HG02840 (cell line): ENCODE measurements around the gene GNB5.
"Not testable (repeated sequence)": the region's sequence is repeated elsewhere in the genome, so short reads cannot be mapped to it uniquely, and the experiment has no call there.

Experiments used
- ATAC-seq: cut with Tn5 transposase; IDR thresholded peaks from one replicate; pipeline ENCODE4 v1.9.1; 2021; ENCODE audit warnings: mild to moderate bottlenecking, moderate library complexity, moderate number of reproducible peaks; ENCODE audit not compliant: unreplicated experiment, low FRiP score

The GNB5 gene

DNA sequence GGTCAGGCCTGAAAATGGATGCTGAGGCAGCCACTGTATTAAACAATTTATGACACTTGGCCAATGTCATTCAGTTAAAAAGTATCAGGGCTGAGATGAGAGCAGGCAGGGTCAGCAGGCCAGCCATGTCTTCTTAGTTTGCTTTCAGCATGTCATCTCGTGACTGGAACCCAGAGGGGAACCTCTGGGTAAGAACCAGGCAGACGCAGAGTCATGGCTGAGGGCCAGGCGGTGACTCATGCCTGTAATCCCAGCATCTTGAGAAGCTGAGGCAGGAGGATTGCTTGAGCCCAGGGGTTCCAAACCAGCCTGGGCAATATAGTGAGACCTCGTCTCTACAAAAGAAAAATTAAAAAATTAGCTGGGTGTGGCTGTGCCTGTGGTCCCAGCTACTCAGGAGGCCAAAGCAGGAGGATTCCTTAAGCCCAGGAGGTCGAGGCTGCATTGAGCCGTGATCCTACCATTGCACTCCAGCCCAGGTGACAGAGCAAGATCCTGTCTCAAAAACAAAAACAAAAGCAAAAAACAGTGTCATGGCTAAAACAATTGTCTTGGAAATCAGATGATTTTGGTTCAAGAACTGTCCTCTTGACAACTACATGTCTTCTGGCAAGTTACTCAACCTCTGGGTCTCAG lies 90.3 kb downstream of the GNB5 start:
- ATAC-seq: no peak

GRCh38 chr15:52099651-52100272 lies 91.4 kb downstream of the GNB5 start:
- no peak for ATAC-seq

- ATAC-seq: no peak
These were observed 92.9 kb downstream of the GNB5 start for GRCh38 chr15:52098323-52098722.

- no peak for ATAC-seq
These were observed 94.0 kb downstream of the GNB5 start for GRCh38 chr15:52097180-52097579.

DNA sequence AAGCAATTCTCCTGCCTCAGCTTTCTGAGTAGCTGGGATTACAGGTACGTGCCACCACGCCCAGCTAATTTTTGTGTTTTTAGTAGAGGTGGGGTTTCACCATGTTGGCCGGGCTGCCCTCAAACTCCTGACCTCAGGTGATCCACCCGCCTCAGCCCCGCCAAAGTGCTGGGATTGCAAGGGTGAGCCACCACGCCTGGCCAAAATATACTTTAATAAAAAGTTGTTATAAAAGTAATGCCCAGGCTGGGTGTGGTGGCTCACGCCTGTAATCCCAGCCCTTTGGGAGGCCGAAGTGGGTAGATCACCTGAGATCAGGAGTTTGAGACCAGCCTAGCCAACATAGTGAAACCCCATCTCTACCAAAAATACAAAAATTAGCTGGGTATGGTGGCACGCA lies 94.7 kb downstream of the GNB5 start:
- ATAC-seq: not testable (repeated sequence)

DNA sequence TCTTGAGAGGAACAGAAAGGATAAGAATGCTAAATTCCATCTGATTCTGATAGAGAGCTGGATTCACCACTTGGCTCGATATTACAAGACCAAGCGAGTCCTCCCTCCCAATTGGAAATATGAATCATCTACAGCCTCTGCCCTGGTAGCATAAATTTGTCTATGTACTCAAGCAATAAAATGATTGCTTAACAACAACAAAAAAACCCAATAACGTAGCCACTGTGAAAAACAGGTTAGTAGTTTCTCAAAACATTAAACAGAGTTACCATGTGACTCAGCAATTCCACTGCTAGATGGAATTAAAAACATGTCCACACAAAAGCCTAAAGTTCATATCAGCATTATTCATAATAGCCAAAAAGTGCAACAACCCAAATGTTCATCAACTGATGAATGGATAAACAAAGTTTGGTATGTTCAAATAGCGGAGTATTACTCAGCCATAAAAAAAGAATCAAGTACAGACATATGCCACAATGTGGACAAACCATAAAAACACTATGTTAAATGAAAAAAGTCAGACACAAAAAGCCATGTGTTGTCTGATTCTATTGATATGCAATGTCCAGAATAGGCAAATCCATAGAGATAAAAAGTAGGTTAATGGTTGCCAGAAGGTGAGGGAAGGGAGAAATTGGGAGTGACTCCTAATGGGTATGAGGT lies 95.5 kb downstream of the GNB5 start:
- no peak for ATAC-seq

GRCh38 chr15:52094811-52095584 lies 96.2 kb downstream of the GNB5 start:
- ATAC-seq: no peak

- no peak for ATAC-seq
These were observed 97.4 kb downstream of the GNB5 start for GRCh38 chr15:52093539-52094510.

- no peak for ATAC-seq
These were observed 98.0 kb downstream of the GNB5 start for GRCh38 chr15:52093167-52093538.

DNA sequence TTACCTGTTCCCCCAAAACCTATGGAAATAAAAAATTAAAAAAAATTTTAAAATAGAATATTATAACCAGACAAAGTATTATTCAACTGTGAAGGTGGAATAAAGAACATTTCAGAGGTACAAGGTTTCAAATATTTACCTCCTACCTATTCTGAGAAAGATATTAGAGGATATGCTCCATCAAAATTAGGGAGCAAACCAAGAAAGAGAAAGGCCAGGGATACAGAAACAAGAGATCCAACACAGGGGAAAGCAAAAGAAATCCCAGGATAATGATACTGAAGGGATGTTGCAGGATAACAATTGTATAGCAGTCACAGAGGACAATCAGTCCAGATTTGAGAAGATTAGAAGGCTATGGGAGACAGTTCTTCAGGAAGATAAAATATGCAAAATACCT lies 101.0 kb downstream of the GNB5 start:
- ATAC-seq: no peak

- no peak for ATAC-seq
These were observed 105.0 kb downstream of the GNB5 start for GRCh38 chr15:52086011-52086786.

GRCh38 chr15:52085299-52085698 lies 105.9 kb downstream of the GNB5 start:
- ATAC-seq: no peak

GRCh38 chr15:52083603-52084002 lies 107.6 kb downstream of the GNB5 start:
- no peak for ATAC-seq

DNA sequence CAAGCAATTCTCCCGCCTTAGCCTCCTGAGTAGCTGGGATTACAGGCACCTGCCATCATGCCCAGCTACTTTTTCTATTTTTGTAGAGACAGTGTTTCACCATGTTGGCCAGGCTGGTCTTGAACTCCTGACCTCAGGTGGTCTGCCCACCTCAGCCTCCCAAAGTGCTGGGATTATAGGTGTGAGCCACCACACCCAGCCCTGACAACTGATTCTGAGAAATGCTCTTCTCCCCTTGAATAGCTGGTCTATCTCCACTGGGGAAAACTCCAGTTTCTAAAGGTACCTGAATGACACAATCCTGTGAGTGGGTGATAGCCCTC lies 108.2 kb downstream of the GNB5 start:
- not testable (repeated sequence) for ATAC-seq

DNA sequence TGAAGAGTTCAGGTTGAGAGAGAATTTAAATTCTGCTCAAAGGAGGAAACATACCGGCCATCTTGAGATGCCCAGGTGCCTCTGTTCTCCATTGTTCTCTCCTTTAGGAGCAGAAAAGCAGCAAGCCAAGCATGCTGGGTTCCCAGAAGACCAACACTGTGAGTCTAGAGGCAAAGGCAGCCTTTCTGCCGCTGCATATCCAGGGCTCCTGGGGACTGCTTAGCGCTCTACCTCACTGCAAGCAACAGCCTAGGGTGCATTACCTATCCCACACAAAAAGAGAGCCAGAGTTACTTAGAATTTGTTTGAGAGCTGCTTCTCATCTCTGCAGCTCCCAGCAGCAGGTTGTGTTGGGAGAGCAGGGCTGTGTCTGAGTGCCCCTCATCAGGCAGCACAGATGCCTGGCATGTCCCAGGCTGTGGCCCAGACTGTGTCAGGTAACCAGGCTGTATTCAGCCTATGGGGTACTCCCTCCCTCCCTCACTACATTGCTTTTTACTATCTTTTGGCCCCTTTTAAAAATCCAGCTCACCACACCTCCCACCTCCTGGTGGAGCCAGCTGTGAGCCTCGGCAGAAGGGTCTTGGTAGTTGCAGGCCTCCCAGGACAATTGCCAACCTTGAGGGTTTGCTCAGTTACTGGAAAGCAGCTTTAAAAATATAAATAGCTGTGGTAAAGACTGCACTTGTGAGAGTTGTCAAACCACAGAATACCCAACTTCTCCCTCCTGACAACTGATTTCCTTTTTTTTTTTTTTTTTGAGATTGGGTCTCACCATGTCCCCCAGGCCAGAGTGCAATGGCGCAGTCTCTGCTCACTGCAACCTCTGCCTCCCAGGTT lies 108.8 kb downstream of the GNB5 start:
- no peak for ATAC-seq

DNA sequence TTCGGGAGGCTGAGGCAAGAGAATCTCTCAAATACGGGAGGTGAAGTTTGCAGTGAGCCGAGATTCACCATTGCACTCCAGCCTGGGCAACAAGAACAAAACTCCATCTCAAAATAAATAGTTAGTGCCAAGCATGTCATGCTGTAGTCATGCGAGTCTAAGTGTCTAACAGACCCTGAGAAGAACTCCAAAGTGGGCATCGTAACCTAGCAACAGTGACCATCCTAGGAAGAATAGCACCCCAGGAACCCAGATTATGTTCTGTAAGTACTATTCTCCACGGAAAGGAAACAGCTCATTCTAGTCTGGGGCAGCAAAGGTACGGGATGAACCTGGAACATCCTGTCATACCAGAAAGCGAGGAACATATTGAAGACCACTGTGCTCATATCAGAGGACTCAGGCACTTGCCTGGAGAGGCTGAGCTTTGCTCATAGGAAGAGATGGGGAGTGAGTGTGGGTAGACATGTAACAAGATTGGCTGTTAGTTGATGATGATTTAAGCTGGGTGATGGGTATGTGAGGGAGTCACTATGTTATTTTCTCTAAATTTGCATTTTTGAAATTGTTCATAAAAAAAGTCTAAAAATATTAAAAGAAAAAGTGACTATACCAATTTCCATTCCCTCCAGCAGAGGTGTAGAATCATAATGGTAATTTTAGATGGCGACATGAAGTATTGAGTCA lies 110.3 kb downstream of the GNB5 start:
- no peak for ATAC-seq

- no peak for ATAC-seq
These were observed 111.2 kb downstream of the GNB5 start for GRCh38 chr15:52080031-52080430.
